ENCODE results near the gene DHX29.
A peak's percentile ranks its signal among the peaks of the same experiment; 100 is the strongest.

DHX29 gene

DNA sequence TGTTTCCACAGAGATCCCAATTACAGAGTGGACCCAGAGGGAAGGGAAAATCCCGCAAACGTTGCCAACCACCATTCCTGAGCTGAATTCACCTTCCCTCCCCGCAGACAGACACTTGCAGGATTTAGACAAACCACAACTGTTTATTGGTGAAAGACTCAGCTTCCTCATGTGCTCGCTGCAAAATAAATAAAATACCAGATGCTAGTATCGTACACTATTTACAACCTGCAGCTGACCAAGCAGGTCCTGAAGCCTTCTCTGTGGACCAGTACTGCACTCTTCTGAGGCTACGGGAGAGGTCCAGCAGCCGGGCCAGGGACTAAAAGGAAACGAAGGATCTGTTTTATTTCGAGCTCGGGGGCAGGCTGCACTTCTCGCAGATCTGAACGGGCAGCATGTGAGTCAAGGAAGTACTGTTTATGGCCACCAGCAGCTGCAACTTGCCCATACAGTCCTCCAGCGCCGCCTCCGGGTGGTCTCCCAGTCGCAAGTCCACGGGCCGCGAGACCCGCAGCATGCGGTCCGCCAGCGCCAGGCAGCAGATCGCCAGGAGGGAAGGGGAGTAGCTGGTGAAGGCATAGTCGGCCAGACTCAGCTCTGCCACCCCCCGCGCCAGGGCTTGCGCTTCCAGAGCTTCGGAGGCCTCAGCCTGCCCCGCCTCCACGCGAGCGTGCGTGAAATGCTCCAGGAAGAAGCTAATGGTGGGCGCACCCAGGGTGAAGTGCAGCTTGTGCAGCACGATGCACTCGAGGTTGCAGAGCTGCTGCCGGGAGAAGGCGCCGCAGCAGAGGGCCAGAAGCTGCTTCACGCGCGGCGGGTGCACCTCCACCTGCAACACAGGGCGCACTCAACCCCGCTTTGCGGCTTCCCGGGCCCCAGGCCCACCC lies 76.2 kb downstream of the DHX29 start:
- no peak for DNase-seq

DNA sequence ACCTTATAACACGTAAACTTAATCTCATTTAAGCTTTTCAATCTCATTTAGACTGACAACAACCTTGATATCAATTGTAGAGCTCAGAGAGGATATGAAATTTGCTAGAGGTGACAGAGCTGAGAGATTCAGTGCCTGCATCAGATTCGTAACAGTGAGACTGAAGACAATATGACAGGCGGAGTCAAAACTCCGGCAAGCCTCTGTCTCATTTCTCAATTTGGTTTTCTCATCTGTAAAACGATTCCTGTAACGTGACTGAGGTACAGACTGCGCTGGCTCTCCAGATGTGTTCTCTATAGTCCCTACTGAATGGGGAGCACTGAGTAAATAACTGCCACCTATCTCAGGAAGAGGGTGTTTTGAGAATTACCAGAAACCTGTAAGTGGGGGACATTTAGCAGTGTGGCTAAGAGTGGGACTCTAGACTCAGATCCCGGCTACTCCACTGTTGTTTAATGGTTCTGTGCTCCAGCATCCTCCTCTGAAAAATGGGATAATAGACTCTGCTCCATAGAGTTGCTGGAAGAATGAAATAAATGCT lies 77.3 kb downstream of the DHX29 start:
- no peak for DNase-seq

DNA sequence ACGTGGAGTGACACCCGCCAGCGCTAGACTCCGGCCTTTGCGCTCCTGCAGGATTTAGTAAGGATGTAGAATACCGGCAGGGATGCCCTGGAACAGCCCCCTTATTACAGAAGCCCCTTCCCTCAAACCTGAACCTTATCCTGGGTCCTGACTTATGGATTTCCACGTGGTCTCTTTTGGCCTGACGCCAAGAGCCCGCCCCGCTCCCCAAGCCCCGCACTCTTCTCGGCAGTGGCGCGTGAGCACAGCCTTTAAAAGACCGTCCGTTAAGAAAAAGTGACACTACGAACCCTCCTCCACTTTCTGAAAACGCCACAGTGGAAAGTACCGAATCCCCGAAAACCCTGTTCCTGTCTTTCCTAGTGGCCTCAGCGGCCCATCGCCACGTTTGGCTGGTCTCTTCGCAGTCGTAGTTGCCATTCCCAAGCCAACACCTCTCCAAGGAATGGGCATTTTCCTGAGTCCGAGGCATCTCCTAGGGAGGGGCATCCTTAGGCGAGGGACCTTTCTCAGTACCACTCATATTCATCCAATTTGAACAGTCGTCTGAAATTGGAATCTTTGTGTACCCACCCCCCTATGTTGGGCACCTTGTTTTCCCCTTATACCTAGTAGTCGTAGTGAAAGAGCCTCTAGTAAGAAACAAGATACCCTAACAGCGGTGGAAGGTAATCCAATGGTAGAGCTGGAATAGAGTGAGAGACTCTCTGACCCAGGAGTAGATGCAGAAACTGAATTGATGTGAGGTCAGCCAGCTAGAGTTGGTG lies 79.6 kb downstream of the DHX29 start:
- no peak for DNase-seq

DNA sequence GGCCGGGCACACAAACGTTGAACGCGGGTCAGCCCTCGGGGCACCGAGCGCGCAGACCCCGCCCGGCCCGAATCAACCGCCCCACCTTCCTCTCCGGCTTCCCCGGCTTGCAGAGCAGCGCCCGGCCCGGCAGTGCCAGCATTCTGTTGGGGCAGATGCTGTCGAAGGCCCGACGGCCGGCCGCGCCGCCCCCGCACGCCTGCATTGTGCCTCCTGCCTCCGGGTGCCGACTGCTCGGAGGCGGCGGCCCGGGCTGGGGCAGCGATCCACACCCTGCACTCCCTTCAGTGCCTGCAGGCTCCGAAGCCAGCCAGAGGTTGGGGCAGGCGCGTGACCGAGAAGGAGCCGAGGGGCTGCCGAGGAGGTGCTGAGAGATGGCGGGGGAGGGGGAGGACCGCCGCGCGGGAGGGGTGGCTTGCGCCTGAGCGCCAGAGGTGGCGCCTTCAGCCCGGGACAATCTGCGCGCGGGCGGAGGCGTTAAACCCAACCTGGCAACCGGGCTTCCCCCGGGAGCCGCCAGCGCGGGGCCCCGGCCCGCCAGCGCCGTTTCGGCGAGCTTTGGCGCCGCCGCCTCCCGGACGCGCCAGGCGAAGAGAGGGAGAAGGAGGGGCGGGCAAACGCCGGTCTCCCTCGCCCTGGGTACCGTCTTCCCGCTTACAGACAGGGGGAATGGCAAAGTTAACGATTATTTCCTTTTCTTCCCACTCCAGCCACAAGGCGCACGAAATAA lies 80.4 kb downstream of the DHX29 start, which contains the start of gene MCIDAS:
TSS of gene MCIDAS (minus strand) at position 382 of the 730 bp plus-strand sequence. CDS start at position 205, 177 bp downstream.
- peak; percentile 25 for DNase-seq

DNA sequence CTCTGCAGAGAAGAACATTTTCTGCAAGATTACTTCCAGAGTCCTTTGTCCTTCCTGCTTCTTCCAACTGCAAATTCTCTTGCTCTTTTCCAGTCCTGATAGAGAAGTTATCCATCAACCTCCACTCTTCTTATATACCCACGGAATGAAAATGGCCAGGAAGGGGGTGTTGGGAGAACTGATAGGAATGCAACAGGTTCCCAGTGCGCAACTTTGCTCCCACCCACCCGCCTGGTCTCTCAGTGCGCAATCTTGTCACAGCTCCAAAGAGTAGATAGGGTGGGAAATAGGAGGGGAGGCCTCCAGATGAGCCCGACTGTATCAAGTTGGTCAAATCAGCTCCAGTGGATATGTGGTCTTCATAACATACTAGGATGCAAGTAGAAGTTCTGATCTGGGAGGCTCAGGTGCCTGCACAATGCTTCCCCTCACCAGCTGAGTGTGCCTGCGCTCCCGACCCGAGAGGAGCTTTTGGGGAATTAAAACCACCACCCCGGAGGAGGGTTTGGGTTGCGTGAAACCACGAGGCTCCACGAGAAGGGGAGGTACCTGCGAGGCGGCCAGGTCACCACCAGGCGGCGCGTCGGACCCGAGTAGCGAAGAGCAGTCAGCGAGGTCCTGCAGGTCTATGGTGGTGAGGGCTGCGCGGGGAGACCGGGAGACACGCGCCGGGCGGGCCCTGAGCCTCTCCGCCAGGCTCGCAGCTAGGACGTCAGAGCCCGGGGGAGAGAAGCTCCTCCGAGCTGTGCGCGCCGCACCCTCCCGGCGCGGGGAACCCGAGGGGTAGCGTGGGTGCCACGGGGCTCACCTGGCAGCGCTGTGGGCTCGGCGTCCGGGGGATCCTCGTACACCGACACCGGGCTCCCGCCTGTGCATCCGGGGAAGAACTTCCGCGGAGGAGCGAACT lies 81.2 kb downstream of the DHX29 start:
- peak; percentile 43 for DNase-seq

DNA sequence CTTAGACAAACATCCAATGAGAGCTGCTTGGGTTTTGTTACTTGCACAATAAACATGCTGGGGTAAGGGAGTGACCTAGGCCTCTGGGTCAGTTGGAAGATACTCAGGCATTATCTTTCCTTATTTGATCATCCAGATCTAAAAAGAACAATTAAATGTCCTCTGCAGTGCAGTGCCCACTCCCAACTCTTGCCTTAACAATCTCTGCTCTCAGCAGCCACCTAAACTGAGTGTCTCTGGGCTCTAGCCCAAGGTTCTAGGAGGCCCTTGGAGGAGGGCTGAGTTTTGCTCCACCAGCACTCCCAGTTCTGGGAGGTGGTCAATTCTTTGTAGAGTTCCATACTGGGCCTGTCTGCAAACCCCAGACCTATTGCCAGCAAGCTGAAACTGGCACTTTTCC lies 82.1 kb downstream of the DHX29 start:
- DNase-seq: no peak

DNA sequence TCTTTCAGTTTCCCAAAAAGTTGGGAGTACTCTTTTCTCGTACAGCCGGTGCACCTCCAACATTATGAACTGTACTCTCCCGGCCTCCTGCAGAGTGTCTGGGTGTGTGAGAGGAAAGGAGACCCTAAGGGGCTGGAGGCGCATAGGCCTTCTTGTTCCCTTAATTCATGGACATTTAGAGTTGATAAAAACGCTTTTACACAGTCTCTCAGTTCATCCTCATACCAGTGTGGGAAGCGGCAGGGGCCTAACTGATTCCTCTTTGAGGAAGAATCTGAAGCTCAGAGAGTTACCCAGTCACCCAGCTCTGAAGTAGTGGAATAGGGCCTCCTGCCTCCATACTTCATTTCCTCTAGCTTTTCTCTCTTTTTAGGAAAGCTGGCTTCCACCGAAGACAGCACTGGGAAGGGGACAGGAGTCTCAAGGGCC lies 83.7 kb downstream of the DHX29 start:
- DNase-seq: no peak

DNA sequence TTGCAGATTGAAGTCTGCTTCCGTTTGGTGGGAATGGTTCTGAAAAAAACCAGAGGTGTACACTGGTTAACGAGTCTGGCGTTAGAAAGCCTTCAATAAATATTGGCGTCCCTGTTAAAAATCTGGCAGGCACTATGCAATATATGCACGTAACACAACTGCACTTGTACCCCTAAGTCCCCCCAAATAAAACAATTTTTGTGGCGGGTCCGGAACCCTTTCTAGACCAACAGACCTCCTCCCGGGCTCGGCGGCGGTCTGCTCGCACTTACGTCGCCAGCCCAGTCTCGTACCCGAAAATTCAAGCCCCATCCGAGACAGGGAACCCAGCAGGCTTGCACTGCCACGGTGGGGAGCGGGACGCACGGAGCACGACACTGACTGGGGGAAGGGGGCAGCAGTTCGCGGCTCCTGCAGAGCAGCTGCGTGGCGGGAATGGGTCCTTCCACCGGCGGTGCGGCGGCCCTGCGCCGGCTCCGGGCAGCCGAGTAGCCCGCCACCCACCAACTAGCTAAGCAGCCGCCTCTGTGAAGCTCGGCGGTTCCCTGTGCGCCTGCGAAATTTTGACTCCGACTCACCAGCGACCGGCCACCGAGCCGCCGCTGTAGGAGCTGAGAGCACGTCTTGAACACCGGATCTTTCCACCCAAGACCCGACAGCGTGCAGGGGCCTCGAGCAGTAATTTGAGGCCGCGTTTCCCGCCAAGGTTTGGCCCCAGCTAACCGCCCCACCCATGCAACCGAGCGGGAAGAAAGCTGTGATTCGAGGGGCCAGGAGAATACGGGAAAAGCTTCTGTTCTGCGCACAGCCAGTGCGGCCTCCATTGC lies 84.3 kb downstream of the DHX29 start:
- DNase-seq: no peak

DNA sequence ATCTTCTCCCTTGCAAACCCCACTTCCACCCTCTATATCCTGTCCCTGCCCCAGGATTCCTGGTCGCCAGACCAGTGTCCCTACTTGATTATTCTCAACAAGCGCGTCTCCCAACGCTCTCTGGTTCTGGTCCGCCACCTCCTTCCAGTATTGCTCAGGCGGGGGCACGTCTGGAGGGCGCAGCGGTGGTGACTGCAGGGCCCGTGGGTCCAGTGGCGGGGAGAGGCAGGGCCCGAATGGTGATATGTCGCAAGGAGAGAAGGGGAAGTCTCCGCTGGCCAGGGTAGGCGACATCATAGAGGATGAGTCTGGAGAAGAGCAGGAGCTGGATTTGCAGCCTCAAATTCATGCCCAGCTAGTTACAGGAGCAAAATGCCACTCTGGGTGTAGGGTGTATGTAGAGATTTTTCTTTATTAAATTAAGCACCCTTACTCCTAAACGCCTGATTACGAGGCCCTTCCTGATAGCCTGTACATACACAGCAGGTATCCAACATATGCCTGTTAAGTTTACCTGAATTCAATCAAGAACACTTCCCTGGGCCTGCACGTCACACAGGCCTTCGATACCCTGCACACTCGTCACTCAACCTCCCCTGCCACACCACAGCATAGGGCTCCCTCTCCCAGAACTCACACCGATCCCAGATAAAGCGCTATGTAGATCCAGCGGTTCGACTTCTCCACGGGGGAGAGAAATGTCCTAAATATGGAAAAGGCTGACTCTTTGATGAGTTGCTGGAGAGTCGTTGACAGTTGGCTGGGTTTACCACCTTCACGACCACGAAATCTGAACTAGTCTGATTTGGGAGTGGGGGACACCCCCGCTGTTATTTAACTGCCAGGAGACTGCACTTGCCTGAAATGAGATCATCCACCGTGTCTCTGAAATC lies 85.2 kb downstream of the DHX29 start:
- no peak for DNase-seq

DNA sequence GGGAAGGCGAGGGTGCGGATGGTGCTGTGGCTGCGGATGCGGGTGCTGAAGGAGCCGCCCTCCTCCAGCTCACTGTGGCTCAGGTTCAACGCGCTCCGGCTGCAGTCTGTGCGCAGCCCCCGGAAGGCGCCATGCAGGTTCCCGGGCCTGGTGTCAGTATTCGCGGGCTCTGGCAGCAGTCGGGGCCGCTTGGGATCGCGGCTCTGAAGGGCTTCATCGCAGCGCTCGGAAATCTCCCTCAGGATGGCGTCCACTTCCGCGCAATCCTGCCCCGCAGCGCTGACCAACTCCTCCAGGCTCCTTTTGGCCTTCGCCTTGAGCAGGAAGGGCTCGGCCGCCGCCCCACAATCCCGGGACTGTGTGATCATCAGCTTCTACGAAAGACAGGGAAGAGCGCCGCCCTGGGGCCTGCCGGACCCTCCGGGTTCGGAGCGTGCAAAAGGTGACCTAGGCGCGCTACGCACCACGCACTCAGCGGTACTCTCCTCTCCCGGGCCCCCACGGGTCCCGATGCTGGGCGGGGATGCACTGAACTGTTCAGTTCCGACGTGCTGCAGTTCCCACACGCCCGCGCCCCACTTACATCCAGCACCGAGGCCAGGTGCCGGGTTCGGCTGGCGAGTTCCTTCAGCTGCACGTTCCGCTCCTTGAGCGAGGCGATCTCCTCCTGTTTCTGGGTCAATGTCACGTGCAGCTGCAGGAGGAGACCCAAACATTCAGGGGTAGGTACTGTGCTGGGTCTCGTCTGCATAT lies 86.9 kb downstream of the DHX29 start:
- DNase-seq: no peak

DNA sequence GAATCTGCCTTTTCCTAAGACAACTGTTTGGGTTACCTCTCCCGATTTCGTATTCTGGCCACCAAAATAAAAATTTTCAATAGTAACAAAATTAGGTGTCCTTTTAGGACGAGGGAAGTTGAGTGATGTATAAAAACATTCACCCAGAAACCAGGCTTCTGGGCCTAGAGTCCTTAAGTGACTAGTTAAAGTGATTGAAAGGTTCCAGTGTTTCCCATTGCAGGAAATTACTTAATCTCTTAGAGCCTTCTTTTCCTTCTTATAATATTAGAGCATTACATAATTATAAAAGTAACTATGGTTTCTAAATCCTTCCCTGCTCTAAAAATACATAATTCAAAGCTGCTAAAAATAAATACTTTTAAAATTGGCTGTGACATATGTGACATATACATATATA lies 87.7 kb downstream of the DHX29 start:
- no peak for DNase-seq

DNA sequence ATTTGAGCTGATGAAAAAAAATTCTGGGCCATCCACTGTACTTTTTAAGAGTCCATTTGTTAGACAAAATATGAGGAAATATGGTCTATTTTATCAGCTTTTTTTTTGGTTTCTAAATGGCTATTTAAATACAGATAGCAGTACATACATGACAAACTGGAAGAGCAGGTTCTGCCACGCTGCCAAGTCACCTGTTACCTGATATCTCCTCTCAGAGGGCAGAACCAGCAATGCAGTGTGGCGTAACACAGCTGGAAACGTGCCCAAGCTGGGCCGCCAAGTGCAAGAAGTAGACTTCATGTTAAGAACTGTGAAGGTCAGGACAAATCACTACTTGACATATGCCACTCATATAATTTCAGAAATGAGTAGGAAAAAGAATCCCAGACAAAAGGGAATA lies 88.5 kb downstream of the DHX29 start:
- DNase-seq: no peak

DNA sequence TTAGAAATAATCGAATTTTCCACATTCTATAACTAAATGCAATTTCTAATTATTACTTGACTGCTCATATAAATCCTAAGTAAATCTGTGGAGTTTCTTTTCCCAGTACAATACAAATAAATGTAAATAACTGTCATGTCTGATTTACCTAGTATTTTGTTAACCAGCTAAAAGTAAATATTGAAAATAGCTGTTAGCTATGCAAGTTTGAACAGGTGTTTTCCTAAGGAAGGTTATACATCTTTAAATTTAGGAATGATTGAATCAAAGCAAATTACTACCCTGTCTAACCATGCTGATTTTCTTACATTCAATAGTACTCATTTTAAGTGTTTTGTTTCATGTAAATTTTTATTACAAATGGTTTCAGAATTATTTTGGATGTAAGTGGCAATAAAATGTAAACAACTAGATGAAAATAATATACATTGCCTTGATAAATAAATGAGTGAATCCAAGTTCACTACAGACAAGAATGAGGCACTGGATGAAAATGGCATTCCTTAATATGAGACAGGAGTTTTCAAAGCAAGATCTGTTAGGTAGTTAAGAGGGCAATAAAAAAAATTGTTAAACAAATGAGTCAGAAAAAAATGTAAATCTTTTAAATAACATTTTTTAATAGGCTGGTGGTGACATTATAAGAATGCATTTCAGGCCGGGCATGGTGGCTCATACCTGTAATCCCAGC lies 96.2 kb downstream of the DHX29 start:
- DNase-seq: no peak

Measured in fibroblast of skin of right quadriceps (primary cell).